Retinal pigment epithelial cell (primary cell): ENCODE data around the gene GPC3.

Experiments used
- DNase-seq: peaks from one replicate; pipeline ENCODE4 v3.0.0-alpha.2; 2010; ENCODE audit warnings: low read depth
- H3K4me3 ChIP-seq: 2 replicates; pipeline ENCODE4 v1.5.1; 2011; ENCODE audit warnings: mild to moderate bottlenecking, low read length, control low read depth, moderate library complexity
- CTCF ChIP-seq: conservative IDR thresholded peaks from 2 replicates; pipeline ENCODE4 v1.5.1; 2011; ENCODE audit warnings: low read depth, low read length, control low read depth, inconsistent platforms

The GPC3 gene

GRCh38 chrX:133985967-133986683 lies 731 bp upstream of the GPC3 start:
- TF ChIP-seq CTCF, result no peak
- H3K4me3 ChIP-seq, result peak overlapping the region; percentile 34
- DNase-seq, result no peak

- H3K4me3 ChIP-seq, result no peak overlapping the region
- DNase-seq, result no peak
- TF ChIP-seq CTCF, result no peak
Observed at GRCh38 chrX:133984857-133985163, 584 bp downstream of the GPC3 start.

GRCh38 chrX:133983974-133984845 lies 1.2 kb downstream of the GPC3 start:
- no peak for TF ChIP-seq CTCF
- no peak for DNase-seq
- H3K4me3 ChIP-seq, result no peak overlapping the region

- H3K4me3 ChIP-seq, result no peak overlapping the region
- no peak for DNase-seq
- TF ChIP-seq CTCF, result no peak
Observed at GRCh38 chrX:133983256-133983973, 2.0 kb downstream of the GPC3 start.

- H3K4me3 ChIP-seq, result no peak overlapping the region
- DNase-seq, result no peak
- TF ChIP-seq CTCF, result no peak
Observed at GRCh38 chrX:133981924-133982323, 3.5 kb downstream of the GPC3 start.

- TF ChIP-seq CTCF, result no peak
- no peak for DNase-seq
- H3K4me3 ChIP-seq, result no peak overlapping the region
Observed at GRCh38 chrX:133980832-133981588, 4.4 kb downstream of the GPC3 start.
